ENCODE data around the gene METTL14.

DNA sequence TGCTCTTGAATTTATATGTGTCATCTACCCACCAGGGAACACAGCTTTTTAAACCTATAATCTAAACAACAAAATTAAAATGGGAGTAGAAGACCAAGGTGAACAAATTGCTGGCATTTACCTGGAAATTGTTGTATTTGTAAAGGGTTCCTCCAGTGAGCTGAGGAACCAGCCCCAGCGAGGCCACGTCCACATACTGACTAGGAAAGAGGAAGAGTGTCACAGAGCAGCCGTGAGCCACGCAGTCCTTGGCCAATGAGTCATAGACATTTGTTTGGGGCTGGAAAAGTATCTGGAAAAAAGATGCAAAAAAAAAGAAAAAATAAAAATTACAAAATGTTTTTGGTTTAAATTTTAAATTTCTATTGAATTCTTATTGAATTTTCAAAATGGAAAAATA is 58.7 kb downstream of the METTL14 start:
- TF ChIP-seq POLR2AphosphoS5 (IDR thresholded peaks at IDR 0.05; ENCODE audit: low read depth, low read length) = no peak
- TF ChIP-seq, protein P1, sequence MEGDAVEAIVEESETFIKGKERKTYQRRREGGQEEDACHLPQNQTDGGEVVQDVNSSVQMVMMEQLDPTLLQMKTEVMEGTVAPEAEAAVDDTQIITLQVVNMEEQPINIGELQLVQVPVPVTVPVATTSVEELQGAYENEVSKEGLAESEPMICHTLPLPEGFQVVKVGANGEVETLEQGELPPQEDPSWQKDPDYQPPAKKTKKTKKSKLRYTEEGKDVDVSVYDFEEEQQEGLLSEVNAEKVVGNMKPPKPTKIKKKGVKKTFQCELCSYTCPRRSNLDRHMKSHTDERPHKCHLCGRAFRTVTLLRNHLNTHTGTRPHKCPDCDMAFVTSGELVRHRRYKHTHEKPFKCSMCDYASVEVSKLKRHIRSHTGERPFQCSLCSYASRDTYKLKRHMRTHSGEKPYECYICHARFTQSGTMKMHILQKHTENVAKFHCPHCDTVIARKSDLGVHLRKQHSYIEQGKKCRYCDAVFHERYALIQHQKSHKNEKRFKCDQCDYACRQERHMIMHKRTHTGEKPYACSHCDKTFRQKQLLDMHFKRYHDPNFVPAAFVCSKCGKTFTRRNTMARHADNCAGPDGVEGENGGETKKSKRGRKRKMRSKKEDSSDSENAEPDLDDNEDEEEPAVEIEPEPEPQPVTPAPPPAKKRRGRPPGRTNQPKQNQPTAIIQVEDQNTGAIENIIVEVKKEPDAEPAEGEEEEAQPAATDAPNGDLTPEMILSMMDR (IDR thresholded peaks at IDR 0.05) = no peak
- TF ChIP-seq SIN3A (IDR thresholded peaks at IDR 0.05; ENCODE audit: borderline replicate concordance, insufficient read depth, low read depth, low read length) = no peak
- no peak for TF ChIP-seq TCF7L2 (IDR thresholded peaks at IDR 0.05; ENCODE audit: low read depth, low read length)
- TF ChIP-seq, protein P2, sequence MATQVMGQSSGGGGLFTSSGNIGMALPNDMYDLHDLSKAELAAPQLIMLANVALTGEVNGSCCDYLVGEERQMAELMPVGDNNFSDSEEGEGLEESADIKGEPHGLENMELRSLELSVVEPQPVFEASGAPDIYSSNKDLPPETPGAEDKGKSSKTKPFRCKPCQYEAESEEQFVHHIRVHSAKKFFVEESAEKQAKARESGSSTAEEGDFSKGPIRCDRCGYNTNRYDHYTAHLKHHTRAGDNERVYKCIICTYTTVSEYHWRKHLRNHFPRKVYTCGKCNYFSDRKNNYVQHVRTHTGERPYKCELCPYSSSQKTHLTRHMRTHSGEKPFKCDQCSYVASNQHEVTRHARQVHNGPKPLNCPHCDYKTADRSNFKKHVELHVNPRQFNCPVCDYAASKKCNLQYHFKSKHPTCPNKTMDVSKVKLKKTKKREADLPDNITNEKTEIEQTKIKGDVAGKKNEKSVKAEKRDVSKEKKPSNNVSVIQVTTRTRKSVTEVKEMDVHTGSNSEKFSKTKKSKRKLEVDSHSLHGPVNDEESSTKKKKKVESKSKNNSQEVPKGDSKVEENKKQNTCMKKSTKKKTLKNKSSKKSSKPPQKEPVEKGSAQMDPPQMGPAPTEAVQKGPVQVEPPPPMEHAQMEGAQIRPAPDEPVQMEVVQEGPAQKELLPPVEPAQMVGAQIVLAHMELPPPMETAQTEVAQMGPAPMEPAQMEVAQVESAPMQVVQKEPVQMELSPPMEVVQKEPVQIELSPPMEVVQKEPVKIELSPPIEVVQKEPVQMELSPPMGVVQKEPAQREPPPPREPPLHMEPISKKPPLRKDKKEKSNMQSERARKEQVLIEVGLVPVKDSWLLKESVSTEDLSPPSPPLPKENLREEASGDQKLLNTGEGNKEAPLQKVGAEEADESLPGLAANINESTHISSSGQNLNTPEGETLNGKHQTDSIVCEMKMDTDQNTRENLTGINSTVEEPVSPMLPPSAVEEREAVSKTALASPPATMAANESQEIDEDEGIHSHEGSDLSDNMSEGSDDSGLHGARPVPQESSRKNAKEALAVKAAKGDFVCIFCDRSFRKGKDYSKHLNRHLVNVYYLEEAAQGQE (IDR thresholded peaks at IDR 0.05; ENCODE audit: insufficient read depth in 1 of 2, low read depth in 2 of 2, low read length in 1 of 2) = no peak

Data from Panc1 (cell line).